Vagina (tissue), 2 donors: ENCODE results near the gene SLC41A2. TPM values are rescaled to one million over a fixed set of nuclear protein-coding genes. Genes with fewer than 3 reads are reported as not detected.
"Not testable (repeated sequence)": the region's sequence is repeated elsewhere in the genome, so short reads cannot be mapped to it uniquely, and the experiment has no call there.

Source experiments
- DNase-seq, 2 donors: peaks; one replicate each; pipeline ENCODE4 v3.0.0-alpha.2; 2017; ENCODE audit errors: extremely low spot score in 2 of 2
- H3K27ac ChIP-seq: fragments of 200-600 bp; sonication (generic); one replicate; pipeline ENCODE4 v1.5.1; 2019
- H3K27me3 ChIP-seq: fragments of 200-600 bp; sonication (generic); one replicate; pipeline ENCODE4 v1.5.1; 2019
- H3K36me3 ChIP-seq, 2 donors: fragments of 200-600 bp; sonication (generic); one replicate each; pipeline ENCODE4 v1.5.1; 2017 to 2019
- H3K4me1 ChIP-seq: fragments of 200-600 bp; sonication (generic); one replicate; pipeline ENCODE4 v1.5.1; 2019
- H3K4me3 ChIP-seq, 2 donors: fragments of 200-600 bp; sonication (generic); 1 replicate in 1 of 2; 2 replicates in 1 of 2; pipeline ENCODE4 v1.5.1; 2016 to 2019
- H3K9me3 ChIP-seq: fragments of 200-600 bp; sonication (generic); one replicate; pipeline ENCODE4 v1.5.1; 2019
- POLR2A ChIP-seq, 2 donors: fragments of 450-650 bp; IDR thresholded peaks; one replicate each; pipeline ENCODE4 v1.6.1; 2017; ENCODE audit warnings: antibody characterized with exemption in 2 of 2, mild to moderate bottlenecking in 2 of 2, moderate library complexity in 2 of 2
- POLR2AphosphoS5 ChIP-seq, 2 donors: sonication (generic); formaldehyde crosslinking; IDR thresholded peaks; one replicate each; pipeline ENCODE4 v1.9.0; 2017; ENCODE audit warnings: antibody characterized with exemption in 2 of 2, mild to moderate bottlenecking in 2 of 2, low read depth in 1 of 2; ENCODE audit not compliant: insufficient read depth in 1 of 2
- intact Hi-C: fragments of 100-400 bp; cut with DNase I; formaldehyde crosslinking; loops from one replicate; pipeline ENCODE4 v1.15.1; 2023
- total RNA-seq: library from RNA; depleted of rRNA; stranded (reverse); fragments of >200 nt; gene quantifications from one replicate; pipeline ENCODE4 v1.2.3, GENCODE V29; 2016
- TF ChIP-seq, protein P1 (sequence below), 3 experiments: fragments of 450-650 bp in 2 of 3; fragments of 200-600 bp in 1 of 3; sonication (generic) in 1 of 3; IDR thresholded peaks; one replicate each; pipeline ENCODE4 v1.5.1; 2017 to 2019; ENCODE audit warnings: antibody characterized with exemption in 3 of 3, mild to moderate bottlenecking in 2 of 3, moderate library complexity in 2 of 3

Gene SLC41A2
- total RNA-seq, 1 donor from 2014 or later, result 19.9 TPM

DNA sequence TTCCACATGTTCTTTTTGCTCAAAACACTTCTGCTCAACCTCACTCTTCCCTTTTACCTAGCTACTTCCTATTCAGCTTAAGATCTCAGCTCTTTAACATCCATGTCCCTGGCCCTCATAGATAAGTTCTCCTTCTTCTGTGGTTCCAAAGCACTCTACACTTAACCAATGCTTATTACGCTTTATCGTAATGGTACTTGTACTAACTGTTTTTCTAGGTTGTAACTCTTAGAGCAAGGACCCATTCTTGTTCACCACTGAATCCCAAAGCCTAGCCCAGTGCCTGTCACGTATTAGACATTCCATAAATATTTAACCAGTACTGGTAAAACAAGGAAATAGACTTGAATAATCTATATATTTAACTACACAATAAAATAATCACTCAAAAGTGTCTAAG lies 5.3 kb downstream of the SLC41A2 start:
- H3K9me3 ChIP-seq, result no peaks in the 10 kb centered on the region
- no peaks in the 10 kb centered on the region for H3K36me3 ChIP-seq
- H3K27me3 ChIP-seq, result no peaks in the 10 kb centered on the region
- no peak overlapping the region for H3K27ac ChIP-seq
- no peak overlapping the region for H3K4me3 ChIP-seq
- no peaks in the 10 kb centered on the region for H3K4me1 ChIP-seq
- no peak for DNase-seq
- intact Hi-C loops, result no loop called here
- TF ChIP-seq, protein P1, sequence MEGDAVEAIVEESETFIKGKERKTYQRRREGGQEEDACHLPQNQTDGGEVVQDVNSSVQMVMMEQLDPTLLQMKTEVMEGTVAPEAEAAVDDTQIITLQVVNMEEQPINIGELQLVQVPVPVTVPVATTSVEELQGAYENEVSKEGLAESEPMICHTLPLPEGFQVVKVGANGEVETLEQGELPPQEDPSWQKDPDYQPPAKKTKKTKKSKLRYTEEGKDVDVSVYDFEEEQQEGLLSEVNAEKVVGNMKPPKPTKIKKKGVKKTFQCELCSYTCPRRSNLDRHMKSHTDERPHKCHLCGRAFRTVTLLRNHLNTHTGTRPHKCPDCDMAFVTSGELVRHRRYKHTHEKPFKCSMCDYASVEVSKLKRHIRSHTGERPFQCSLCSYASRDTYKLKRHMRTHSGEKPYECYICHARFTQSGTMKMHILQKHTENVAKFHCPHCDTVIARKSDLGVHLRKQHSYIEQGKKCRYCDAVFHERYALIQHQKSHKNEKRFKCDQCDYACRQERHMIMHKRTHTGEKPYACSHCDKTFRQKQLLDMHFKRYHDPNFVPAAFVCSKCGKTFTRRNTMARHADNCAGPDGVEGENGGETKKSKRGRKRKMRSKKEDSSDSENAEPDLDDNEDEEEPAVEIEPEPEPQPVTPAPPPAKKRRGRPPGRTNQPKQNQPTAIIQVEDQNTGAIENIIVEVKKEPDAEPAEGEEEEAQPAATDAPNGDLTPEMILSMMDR (IDR thresholded peaks at IDR 0.05), result no peak
- TF ChIP-seq POLR2AphosphoS5 (IDR thresholded peaks at IDR 0.05; ENCODE audit: insufficient read depth in 1 of 2, low read depth in 1 of 2) (no peak), POLR2A (IDR thresholded peaks at IDR 0.05) (no peak)

DNA sequence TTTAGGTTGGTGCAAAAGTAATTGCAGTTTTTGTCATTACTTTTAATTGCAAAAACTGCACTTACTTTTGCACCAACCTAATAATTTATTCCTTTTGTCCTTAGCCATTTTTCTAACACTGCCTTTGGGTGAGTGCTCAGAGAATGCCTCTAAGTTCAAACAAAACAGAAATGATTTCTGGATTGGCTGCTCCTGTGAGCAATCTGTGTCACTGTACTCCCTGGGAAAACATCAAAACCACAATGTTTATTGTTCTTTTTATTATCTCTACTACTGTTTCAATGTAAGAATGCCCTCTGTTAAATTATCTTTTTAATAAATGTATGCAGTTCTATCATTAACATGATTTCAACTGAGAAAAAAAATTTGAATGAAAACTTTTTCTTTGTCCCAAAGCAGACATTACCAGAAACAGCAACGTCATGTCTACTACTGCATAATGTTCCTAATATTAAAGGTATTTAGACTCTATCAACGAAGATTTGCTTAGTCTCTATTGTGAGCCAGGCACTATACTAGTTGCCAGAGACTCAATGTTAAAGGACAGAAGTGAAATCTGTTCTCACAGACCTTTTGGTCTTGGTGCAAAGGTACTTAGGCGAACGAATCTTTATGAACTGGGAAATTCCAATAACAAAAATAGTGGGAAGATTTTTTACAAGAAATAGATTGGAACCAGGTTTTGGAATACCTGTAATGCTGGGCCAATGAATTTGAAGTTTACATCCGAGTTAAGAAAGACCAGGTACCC lies 6.2 kb downstream of the SLC41A2 start:
- no peaks in the 10 kb centered on the region for H3K4me1 ChIP-seq
- no peak overlapping the region for H3K27ac ChIP-seq
- intact Hi-C loops, result no loop called here
- no peak overlapping the region for H3K4me3 ChIP-seq
- no peaks in the 10 kb centered on the region for H3K9me3 ChIP-seq
- no peaks in the 10 kb centered on the region for H3K27me3 ChIP-seq
- H3K36me3 ChIP-seq, result no peaks in the 10 kb centered on the region
- no peak for DNase-seq
- no peak for TF ChIP-seq POLR2AphosphoS5 (IDR thresholded peaks at IDR 0.05; ENCODE audit: insufficient read depth in 1 of 2, low read depth in 1 of 2)
- no peak for TF ChIP-seq POLR2A (IDR thresholded peaks at IDR 0.05)
- TF ChIP-seq, protein P1 (IDR thresholded peaks at IDR 0.05), result no peak

DNA sequence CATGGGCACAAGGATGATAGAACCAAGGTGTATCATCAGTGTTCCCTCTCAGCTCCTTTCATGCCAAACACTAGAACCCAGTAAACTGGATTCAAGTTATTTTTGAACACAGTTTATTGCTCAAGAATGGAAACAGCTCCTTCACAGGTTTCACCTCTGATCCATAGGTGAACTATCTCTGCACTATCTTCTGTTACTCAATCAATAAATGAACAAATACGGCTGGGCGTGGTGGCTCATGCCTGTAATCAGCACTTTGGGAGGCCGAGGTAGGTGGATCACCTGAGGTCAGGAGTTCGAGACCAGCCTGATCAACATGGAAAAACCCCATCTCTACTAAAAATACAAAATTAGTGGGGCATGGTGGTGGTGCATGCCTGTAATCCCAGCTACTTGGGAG lies 9.4 kb downstream of the SLC41A2 start:
- H3K27me3 ChIP-seq, H3K9me3 ChIP-seq, DNase-seq, H3K36me3 ChIP-seq, H3K4me1 ChIP-seq, H3K27ac ChIP-seq, intact Hi-C loops, H3K4me3 ChIP-seq: not testable (repeated sequence)

DNA sequence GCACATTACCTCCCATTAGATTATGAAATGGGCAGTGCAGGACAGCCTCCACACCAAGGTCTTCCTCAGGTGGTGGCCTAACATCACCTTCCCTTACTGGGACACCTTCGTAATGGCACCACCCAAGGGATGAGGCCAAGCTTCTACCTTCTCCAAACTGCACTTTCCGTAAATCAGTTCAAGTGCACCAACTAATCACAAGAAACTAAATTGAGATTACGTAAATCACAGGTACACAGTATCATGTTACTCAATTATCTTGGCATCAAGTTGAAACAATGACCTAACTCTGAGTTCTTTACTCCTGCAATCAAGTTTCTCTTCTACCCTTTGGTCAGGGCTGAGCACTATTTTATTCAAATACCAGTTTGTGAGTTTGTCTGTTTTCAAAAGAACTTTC lies 13.8 kb downstream of the SLC41A2 start:
- no peak for DNase-seq
- Histone ChIP-seq H3K4me3 (no peak overlapping the region), H3K4me1 (no peaks in the 10 kb centered on the region), H3K9me3 (no peaks in the 10 kb centered on the region), H3K36me3 (no peaks in the 10 kb centered on the region), H3K27me3 (no peaks in the 10 kb centered on the region), H3K27ac (no peak overlapping the region)
- intact Hi-C loops, result no loop called here
- TF ChIP-seq, protein P1 (IDR thresholded peaks at IDR 0.05), result no peak
- TF ChIP-seq POLR2A (IDR thresholded peaks at IDR 0.05), result no peak
- no peak for TF ChIP-seq POLR2AphosphoS5 (IDR thresholded peaks at IDR 0.05; ENCODE audit: insufficient read depth in 1 of 2, low read depth in 1 of 2)

DNA sequence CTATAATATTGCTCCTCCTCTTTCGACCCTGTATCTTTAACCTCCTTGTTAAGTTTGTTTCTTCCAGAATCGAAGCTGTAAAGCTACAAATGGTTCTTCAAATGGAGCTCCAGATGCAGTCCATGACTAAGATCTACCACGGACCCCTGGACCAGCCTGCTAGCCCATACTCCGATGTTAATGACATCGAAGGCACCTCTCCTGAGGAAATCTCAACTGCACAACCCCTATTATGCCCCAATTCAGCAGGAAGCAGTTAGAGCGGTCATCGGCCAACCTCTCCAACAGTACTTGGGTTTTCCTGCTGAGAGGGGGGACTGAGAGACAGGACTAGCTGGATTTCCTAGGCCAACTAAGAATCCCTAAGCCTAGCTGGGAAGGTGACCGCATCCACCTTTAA lies 14.7 kb downstream of the SLC41A2 start:
- H3K27ac ChIP-seq, H3K9me3 ChIP-seq, intact Hi-C loops, H3K27me3 ChIP-seq, H3K4me3 ChIP-seq, H3K36me3 ChIP-seq, DNase-seq, H3K4me1 ChIP-seq: not testable (repeated sequence)

DNA sequence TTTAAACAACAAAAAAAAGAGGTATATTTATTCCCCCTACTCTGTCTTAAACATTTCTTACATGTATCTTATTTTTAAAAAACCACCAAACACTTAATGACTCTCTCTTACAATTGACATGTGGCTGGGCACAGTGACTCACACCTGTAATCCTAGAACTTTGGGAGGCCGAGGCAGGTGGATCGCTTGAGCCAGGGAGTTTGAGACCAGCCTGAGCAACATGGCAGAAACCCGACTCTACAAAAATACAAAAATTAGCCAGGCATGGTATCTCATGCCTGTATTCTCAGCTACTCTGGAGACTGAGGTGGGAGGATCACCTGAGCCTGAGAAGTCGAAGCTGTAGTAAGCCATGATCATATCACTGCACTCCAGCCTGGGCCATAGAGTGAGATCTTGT lies 16.0 kb downstream of the SLC41A2 start:
- no peak for DNase-seq
- no peak for TF ChIP-seq POLR2AphosphoS5 (IDR thresholded peaks at IDR 0.05; ENCODE audit: insufficient read depth in 1 of 2, low read depth in 1 of 2)
- TF ChIP-seq, protein P1 (IDR thresholded peaks at IDR 0.05), result no peak
- TF ChIP-seq POLR2A (IDR thresholded peaks at IDR 0.05), result no peak
- Histone ChIP-seq H3K4me3 (no peak overlapping the region), H3K36me3 (no peaks in the 10 kb centered on the region), H3K27ac (no peak overlapping the region), H3K27me3 (no peaks in the 10 kb centered on the region), H3K4me1 (no peaks in the 10 kb centered on the region), H3K9me3 (no peaks in the 10 kb centered on the region)
- intact Hi-C loops, result no loop called here
